GM23338 (cell line): Measurements from ENCODE around the gene VSIG10L2. TPM values are rescaled to one million over a fixed set of nuclear protein-coding genes. Genes with fewer than 3 reads are reported as not detected.
A peak's percentile ranks its signal among the peaks of the same experiment; 100 is the strongest.

Experiments
- ATAC-seq: fragments of 200-7000 bp; cut with Tn5 transposase; 3 replicates; pipeline ENCODE4 v1.9.1; 2020
- DNase-seq: peaks from one replicate; pipeline ENCODE4 v3.0.0-alpha.2; 2015; ENCODE audit warnings: low spot score
- H2AFZ ChIP-seq: fragments of 200-600 bp; sonication (generic); 2 replicates; pipeline ENCODE4 v1.8.0; 2016; ENCODE audit warnings: antibody characterized with exemption, mild to moderate bottlenecking, moderate library complexity
- H3F3A ChIP-seq: fragments of 200-600 bp; sonication (generic); replicated peaks from 2 replicates; pipeline ENCODE4 v1.8.0; 2017; ENCODE audit warnings: antibody characterized with exemption, mixed run types, low read depth
- H3K27ac ChIP-seq: fragments of 200-600 bp; sonication (generic); 2 replicates; pipeline ENCODE4 v1.6.1; 2016; ENCODE audit warnings: low read depth
- H3K27me3 ChIP-seq: fragments of 200-600 bp; sonication (generic); 2 replicates; pipeline ENCODE4 v1.8.0; 2016; ENCODE audit warnings: mild to moderate bottlenecking, mixed run types, moderate library complexity; ENCODE audit not compliant: insufficient read depth
- H3K36me3 ChIP-seq: fragments of 200-600 bp; sonication (generic); 2 replicates; pipeline ENCODE4 v1.8.0; 2016; ENCODE audit warnings: mild to moderate bottlenecking; ENCODE audit not compliant: insufficient read depth
- H3K4me1 ChIP-seq: fragments of 200-600 bp; sonication (generic); 2 replicates; pipeline ENCODE4 v1.8.0; 2016; ENCODE audit warnings: mild to moderate bottlenecking, moderate library complexity; ENCODE audit not compliant: insufficient read depth
- H3K4me2 ChIP-seq: fragments of 200-600 bp; sonication (generic); 2 replicates; pipeline ENCODE4 v1.7.1; 2017; ENCODE audit warnings: mixed run types
- H3K4me3 ChIP-seq: fragments of 200-600 bp; sonication (generic); 2 replicates; pipeline ENCODE4 v1.6.1; 2016; ENCODE audit warnings: mixed run types
- H3K79me2 ChIP-seq: fragments of 200-600 bp; sonication (generic); replicated peaks from 2 replicates; pipeline ENCODE4 v1.8.0; 2017; ENCODE audit warnings: mild to moderate bottlenecking; ENCODE audit not compliant: insufficient read depth
- H3K9me2 ChIP-seq: fragments of 200-600 bp; sonication (generic); 2 replicates; pipeline ENCODE4 v1.8.0; 2017; ENCODE audit not compliant: insufficient read depth
- H4K20me1 ChIP-seq: fragments of 200-600 bp; sonication (generic); replicated peaks from 2 replicates; pipeline ENCODE4 v1.8.0; 2017; ENCODE audit warnings: mild to moderate bottlenecking; ENCODE audit not compliant: insufficient read depth
- H3K27ac Mint-ChIP-seq: 2 replicates; pipeline ENCODE4 v1.8.0; 2020; ENCODE audit warnings: inconsistent platforms, mild to moderate bottlenecking, moderate library complexity, mixed read lengths
- H3K27me3 Mint-ChIP-seq: 3 replicates; pipeline ENCODE4 v1.8.0; 2022; ENCODE audit warnings: low read depth, mild to moderate bottlenecking, moderate library complexity, mixed read lengths, inconsistent platforms; ENCODE audit not compliant: insufficient read depth, poor library complexity
- H3K36me3 Mint-ChIP-seq: 3 replicates; pipeline ENCODE4 v1.8.0; 2021; ENCODE audit warnings: low read depth, mild to moderate bottlenecking, inconsistent platforms, moderate library complexity, mixed read lengths
- H3K4me1 Mint-ChIP-seq: 3 replicates; pipeline ENCODE4 v1.8.0; 2020; ENCODE audit warnings: mild to moderate bottlenecking, inconsistent platforms, mixed read lengths
- H3K4me3 Mint-ChIP-seq: 3 replicates; pipeline ENCODE4 v1.8.0; 2021; ENCODE audit warnings: moderate library complexity, mild to moderate bottlenecking, inconsistent platforms, mixed read lengths
- H3K9me3 Mint-ChIP-seq: 3 replicates; pipeline ENCODE4 v1.8.0; 2020; ENCODE audit warnings: moderate library complexity, mild to moderate bottlenecking, inconsistent platforms, mixed read lengths
- CREB1 ChIP-seq: fragments of 250-450 bp; sonication (Bioruptor Pico); IDR thresholded peaks from 2 replicates; pipeline ENCODE4 v1.5.0; 2020; ENCODE audit warnings: low read depth, mild to moderate bottlenecking, moderate library complexity
- NANOG ChIP-seq: IDR thresholded peaks from 2 replicates; pipeline ENCODE4 v1.6.1; 2016; ENCODE audit warnings: antibody characterized with exemption, borderline replicate concordance
- POLR2AphosphoS5 ChIP-seq: IDR thresholded peaks from 2 replicates; pipeline ENCODE4 v1.6.1; 2016; ENCODE audit warnings: antibody characterized with exemption, low read depth
- polyA plus RNA-seq: library from polyadenylated mRNA; unstranded; fragments of >200 nt; fragmentation: Nextera tagmentation; extraction: Ambion mirVana; gene quantifications from 2 replicates; pipeline ENCODE4 v1.2.1, GENCODE V29; 2016
- total RNA-seq: library from RNA; depleted of rRNA; stranded (reverse); fragments of >200 nt; shearing (Covaris generic); gene quantifications from 2 replicates; pipeline ENCODE4 v1.2.3, GENCODE V29; 2014
- TF ChIP-seq, protein P1 (sequence below): fragments of 250-450 bp; sonication (Bioruptor Pico); IDR thresholded peaks from 2 replicates; pipeline ENCODE4 v1.5.0; 2020; ENCODE audit warnings: mild to moderate bottlenecking, moderate library complexity
- TF ChIP-seq, protein P2 (sequence below): IDR thresholded peaks from one replicate; pipeline ENCODE4 v1.6.1; 2018; ENCODE audit warnings: antibody characterized with exemption; ENCODE audit not compliant: unreplicated experiment
- TF ChIP-seq, protein P3 (sequence below), 2 experiments: fragments of 200-600 bp in 1 of 2; sonication (generic) in 1 of 2; conservative IDR thresholded peaks; 2 replicates each; pipeline versions ENCODE4 v1.5.1 to v1.6.1; 2016 to 2017; ENCODE audit warnings: antibody characterized with exemption in 2 of 2, low read depth in 2 of 2, mild to moderate bottlenecking in 2 of 2, moderate library complexity in 1 of 2

The VSIG10L2 gene
- total and polyA plus RNA-seq, 2 experiments from 2014 or later = 0.63 TPM; not detected in 1

DNA sequence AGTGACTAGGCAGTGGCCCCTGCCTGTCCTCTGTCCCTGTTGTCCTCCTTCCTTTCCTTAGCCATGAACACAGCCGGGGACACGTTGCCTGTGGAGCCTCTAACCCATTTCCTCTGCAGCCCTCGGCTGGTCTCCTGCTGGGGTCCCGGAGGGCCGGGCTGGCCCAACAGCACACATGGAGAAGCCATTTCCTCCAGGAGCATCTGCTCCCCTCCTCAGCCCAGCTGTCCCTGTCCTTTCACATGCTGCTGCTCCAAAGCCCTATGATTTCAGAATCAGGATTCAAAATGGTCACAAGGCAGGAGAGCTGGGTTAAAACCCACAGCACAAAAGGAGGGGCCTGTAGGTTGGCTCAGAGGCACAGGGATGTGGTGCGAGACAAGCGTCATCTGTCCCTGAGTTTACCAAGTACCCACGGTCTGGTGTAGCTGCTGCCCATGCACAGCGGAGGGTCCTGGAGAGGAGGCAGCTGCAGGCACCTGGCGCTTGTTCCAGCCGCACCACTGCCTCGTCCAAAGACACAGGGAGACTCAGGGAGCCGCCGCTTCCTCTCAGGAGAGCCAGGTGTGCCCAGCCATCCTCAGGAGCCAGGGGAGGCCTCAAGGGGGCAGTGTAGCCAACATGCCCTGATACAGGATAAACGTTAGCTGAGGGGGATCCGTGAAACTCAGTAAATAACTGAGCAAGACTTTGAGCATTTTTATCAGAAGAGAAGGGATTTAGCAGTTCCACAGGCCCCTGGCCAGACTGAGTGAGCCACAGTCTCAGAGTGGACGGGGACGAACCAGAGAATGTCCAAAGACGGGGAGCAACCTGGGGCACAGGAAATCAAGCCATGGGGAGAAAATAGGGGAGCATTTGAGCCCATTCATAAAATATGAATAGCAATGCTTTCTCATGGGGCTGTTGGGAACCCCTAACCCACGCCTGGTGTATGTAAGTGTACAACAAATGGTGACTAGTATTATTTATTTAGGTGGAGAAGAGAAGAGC lies 3.9 kb upstream of the VSIG10L2 start:
- DNase-seq = peak; percentile 95
- Mint-ChIP-seq H3K4me3 (no peak overlapping the region; the same call in 2 of the 3 replicates), H3K4me1 (peaks cover 22% of the 10 kb centered on the region)

More for the DNA sequence above, 3.9 kb upstream of the VSIG10L2 start:
- H3K27ac Mint-ChIP-seq = peak overlapping the region; percentile 26; the same call in 1 of the 2 replicates
- no peaks in the 10 kb centered on the region; the same call in 2 of the 3 replicates for H3K9me3 Mint-ChIP-seq
- Histone ChIP-seq H2AFZ (peak overlapping the region; percentile 99), H3K27me3 (no peaks in the 10 kb centered on the region), H3K4me3 (peak overlapping the region; percentile 22; the same call in 1 of the 2 replicates), H3K27ac (no peak overlapping the region), H3K9me2 (no peaks in the 10 kb centered on the region), H3F3A (no peaks in the 10 kb centered on the region), H3K36me3 (no peaks in the 10 kb centered on the region), H4K20me1 (no peaks in the 10 kb centered on the region), H3K4me1 (peaks cover 13% of the 10 kb centered on the region), H3K4me2 (0 out of 2 replicates have a peak overlapping the region, but pooled peaks have one; percentile 39), H3K79me2 (no peaks in the 10 kb centered on the region)
- no peaks in the 10 kb centered on the region for H3K36me3 Mint-ChIP-seq
- peaks cover 15% of the 10 kb centered on the region for H3K27me3 Mint-ChIP-seq
- TF ChIP-seq NANOG = no peak
- no peak for TF ChIP-seq POLR2AphosphoS5
- 0 out of 2 replicates have a peak, but pooled peaks have one; percentile 17 for TF ChIP-seq CREB1 (CRISPR knock-in tag)
- TF ChIP-seq, protein P1, sequence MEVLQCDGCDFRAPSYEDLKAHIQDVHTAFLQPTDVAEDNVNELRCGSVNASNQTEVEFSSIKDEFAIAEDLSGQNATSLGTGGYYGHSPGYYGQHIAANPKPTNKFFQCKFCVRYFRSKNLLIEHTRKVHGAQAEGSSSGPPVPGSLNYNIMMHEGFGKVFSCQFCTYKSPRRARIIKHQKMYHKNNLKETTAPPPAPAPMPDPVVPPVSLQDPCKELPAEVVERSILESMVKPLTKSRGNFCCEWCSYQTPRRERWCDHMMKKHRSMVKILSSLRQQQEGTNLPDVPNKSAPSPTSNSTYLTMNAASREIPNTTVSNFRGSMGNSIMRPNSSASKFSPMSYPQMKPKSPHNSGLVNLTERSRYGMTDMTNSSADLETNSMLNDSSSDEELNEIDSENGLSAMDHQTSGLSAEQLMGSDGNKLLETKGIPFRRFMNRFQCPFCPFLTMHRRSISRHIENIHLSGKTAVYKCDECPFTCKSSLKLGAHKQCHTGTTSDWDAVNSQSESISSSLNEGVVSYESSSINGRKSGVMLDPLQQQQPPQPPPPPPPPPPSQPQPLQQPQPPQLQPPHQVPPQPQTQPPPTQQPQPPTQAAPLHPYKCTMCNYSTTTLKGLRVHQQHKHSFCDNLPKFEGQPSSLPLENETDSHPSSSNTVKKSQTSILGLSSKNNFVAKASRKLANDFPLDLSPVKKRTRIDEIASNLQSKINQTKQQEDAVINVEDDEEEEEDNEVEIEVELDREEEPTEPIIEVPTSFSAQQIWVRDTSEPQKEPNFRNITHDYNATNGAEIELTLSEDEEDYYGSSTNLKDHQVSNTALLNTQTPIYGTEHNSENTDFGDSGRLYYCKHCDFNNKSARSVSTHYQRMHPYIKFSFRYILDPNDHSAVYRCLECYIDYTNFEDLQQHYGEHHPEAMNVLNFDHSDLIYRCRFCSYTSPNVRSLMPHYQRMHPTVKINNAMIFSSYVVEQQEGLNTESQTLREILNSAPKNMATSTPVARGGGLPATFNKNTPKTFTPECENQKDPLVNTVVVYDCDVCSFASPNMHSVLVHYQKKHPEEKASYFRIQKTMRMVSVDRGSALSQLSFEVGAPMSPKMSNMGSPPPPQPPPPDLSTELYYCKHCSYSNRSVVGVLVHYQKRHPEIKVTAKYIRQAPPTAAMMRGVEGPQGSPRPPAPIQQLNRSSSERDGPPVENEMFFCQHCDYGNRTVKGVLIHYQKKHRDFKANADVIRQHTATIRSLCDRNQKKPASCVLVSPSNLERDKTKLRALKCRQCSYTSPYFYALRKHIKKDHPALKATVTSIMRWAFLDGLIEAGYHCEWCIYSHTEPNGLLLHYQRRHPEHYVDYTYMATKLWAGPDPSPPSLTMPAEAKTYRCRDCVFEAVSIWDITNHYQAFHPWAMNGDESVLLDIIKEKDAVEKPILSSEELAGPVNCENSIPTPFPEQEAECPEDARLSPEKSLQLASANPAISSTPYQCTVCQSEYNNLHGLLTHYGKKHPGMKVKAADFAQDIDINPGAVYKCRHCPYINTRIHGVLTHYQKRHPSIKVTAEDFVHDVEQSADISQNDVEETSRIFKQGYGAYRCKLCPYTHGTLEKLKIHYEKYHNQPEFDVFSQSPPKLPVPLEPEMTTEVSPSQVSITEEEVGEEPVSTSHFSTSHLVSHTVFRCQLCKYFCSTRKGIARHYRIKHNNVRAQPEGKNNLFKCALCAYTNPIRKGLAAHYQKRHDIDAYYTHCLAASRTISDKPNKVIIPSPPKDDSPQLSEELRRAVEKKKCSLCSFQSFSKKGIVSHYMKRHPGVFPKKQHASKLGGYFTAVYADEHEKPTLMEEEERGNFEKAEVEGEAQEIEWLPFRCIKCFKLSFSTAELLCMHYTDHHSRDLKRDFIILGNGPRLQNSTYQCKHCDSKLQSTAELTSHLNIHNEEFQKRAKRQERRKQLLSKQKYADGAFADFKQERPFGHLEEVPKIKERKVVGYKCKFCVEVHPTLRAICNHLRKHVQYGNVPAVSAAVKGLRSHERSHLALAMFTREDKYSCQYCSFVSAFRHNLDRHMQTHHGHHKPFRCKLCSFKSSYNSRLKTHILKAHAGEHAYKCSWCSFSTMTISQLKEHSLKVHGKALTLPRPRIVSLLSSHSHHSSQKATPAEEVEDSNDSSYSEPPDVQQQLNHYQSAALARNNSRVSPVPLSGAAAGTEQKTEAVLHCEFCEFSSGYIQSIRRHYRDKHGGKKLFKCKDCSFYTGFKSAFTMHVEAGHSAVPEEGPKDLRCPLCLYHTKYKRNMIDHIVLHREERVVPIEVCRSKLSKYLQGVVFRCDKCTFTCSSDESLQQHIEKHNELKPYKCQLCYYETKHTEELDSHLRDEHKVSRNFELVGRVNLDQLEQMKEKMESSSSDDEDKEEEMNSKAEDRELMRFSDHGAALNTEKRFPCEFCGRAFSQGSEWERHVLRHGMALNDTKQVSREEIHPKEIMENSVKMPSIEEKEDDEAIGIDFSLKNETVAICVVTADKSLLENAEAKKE (CRISPR knock-in tag) = 0 out of 2 replicates have a peak, but pooled peaks have one; percentile 45
- TF ChIP-seq, protein P2, sequence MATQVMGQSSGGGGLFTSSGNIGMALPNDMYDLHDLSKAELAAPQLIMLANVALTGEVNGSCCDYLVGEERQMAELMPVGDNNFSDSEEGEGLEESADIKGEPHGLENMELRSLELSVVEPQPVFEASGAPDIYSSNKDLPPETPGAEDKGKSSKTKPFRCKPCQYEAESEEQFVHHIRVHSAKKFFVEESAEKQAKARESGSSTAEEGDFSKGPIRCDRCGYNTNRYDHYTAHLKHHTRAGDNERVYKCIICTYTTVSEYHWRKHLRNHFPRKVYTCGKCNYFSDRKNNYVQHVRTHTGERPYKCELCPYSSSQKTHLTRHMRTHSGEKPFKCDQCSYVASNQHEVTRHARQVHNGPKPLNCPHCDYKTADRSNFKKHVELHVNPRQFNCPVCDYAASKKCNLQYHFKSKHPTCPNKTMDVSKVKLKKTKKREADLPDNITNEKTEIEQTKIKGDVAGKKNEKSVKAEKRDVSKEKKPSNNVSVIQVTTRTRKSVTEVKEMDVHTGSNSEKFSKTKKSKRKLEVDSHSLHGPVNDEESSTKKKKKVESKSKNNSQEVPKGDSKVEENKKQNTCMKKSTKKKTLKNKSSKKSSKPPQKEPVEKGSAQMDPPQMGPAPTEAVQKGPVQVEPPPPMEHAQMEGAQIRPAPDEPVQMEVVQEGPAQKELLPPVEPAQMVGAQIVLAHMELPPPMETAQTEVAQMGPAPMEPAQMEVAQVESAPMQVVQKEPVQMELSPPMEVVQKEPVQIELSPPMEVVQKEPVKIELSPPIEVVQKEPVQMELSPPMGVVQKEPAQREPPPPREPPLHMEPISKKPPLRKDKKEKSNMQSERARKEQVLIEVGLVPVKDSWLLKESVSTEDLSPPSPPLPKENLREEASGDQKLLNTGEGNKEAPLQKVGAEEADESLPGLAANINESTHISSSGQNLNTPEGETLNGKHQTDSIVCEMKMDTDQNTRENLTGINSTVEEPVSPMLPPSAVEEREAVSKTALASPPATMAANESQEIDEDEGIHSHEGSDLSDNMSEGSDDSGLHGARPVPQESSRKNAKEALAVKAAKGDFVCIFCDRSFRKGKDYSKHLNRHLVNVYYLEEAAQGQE = no peak
- TF ChIP-seq, protein P3, sequence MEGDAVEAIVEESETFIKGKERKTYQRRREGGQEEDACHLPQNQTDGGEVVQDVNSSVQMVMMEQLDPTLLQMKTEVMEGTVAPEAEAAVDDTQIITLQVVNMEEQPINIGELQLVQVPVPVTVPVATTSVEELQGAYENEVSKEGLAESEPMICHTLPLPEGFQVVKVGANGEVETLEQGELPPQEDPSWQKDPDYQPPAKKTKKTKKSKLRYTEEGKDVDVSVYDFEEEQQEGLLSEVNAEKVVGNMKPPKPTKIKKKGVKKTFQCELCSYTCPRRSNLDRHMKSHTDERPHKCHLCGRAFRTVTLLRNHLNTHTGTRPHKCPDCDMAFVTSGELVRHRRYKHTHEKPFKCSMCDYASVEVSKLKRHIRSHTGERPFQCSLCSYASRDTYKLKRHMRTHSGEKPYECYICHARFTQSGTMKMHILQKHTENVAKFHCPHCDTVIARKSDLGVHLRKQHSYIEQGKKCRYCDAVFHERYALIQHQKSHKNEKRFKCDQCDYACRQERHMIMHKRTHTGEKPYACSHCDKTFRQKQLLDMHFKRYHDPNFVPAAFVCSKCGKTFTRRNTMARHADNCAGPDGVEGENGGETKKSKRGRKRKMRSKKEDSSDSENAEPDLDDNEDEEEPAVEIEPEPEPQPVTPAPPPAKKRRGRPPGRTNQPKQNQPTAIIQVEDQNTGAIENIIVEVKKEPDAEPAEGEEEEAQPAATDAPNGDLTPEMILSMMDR (conservative IDR thresholded peaks at IDR 0.05; ENCODE audit: low read depth in 2 of 2) = peak; percentile 91 to 94
- ATAC-seq = peak; percentile 97
